Transverse colon (tissue), 3 donors: ENCODE data around the gene PDLIM3.

ENCODE experiments used
- CTCF ChIP-seq, 5 experiments: fragments of 200-600 bp in 3 of 5; fragments of 450-650 bp in 2 of 5; sonication (generic) in 3 of 5; IDR thresholded peaks; 1 replicate in 2 of 5; 2 replicates in 3 of 5; pipeline ENCODE4 v1.5.1; 2016 to 2017; ENCODE audit warnings: antibody characterized with exemption in 5 of 5, inconsistent platforms in 3 of 5, mild to moderate bottlenecking in 2 of 5, moderate library complexity in 1 of 5
- POLR2A ChIP-seq: fragments of 450-650 bp; IDR thresholded peaks from one replicate; pipeline ENCODE4 v1.6.1; 2016; ENCODE audit warnings: antibody characterized with exemption, mild to moderate bottlenecking, moderate library complexity

GRCh38 chr4:185469580-185470154, 65.6 kb downstream of the PDLIM3 start:
- no peak for TF ChIP-seq POLR2A
- no peak for TF ChIP-seq CTCF (IDR thresholded peaks at IDR 0.05)
